Measurements from ENCODE around the gene KCNF1.
A peak's percentile ranks its signal among the peaks of the same experiment; 100 is the strongest.

Gene KCNF1

GRCh38 chr2:10911291-10912075 is at the start of gene KCNF1:
Gene KCNF1, plus strand, starts transcription at chr2:10911934. Its CDS starts 493 bp downstream, at chr2:10912427.
- DNase-seq (ENCODE audit: low read depth), result no peak

GRCh38 chr2:10862330-10862729 is 49.4 kb upstream of the KCNF1 start:
- DNase-seq (ENCODE audit: low read depth), result no peak

- DNase-seq (ENCODE audit: low read depth), result no peak
These were observed 48.7 kb upstream of the KCNF1 start for GRCh38 chr2:10863047-10863446.

GRCh38 chr2:10863837-10864236 is 47.9 kb upstream of the KCNF1 start:
- no peak for DNase-seq (ENCODE audit: low read depth)

GRCh38 chr2:10864251-10864650 is 47.5 kb upstream of the KCNF1 start:
- DNase-seq (ENCODE audit: low read depth), result no peak

- no peak for DNase-seq (ENCODE audit: low read depth)
These were observed 46.7 kb upstream of the KCNF1 start for GRCh38 chr2:10864861-10865636.

- no peak for DNase-seq (ENCODE audit: low read depth)
These were observed 45.9 kb upstream of the KCNF1 start for GRCh38 chr2:10865841-10866240.

- no peak for DNase-seq (ENCODE audit: low read depth)
These were observed 43.9 kb upstream of the KCNF1 start for GRCh38 chr2:10867692-10868420.

- DNase-seq (ENCODE audit: low read depth), result peak; percentile 43
These were observed 43.0 kb upstream of the KCNF1 start for GRCh38 chr2:10868465-10869314.

GRCh38 chr2:10871978-10872377 is 39.8 kb upstream of the KCNF1 start:
- DNase-seq (ENCODE audit: low read depth), result no peak

- no peak for DNase-seq (ENCODE audit: low read depth)
These were observed 38.6 kb upstream of the KCNF1 start for GRCh38 chr2:10873171-10873570.

GRCh38 chr2:10873790-10874437 is 37.8 kb upstream of the KCNF1 start:
- DNase-seq (ENCODE audit: low read depth), result no peak

- DNase-seq (ENCODE audit: low read depth), result no peak
These were observed 36.6 kb upstream of the KCNF1 start for GRCh38 chr2:10875126-10875525.

GRCh38 chr2:10876394-10876793 is 35.3 kb upstream of the KCNF1 start:
- no peak for DNase-seq (ENCODE audit: low read depth)

GRCh38 chr2:10876963-10877362 is 34.8 kb upstream of the KCNF1 start:
- DNase-seq (ENCODE audit: low read depth), result no peak

- DNase-seq (ENCODE audit: low read depth), result no peak
These were observed 34.1 kb upstream of the KCNF1 start for GRCh38 chr2:10877651-10878111.

GRCh38 chr2:10878268-10878915 is 33.3 kb upstream of the KCNF1 start:
- no peak for DNase-seq (ENCODE audit: low read depth)

- no peak for DNase-seq (ENCODE audit: low read depth)
These were observed 32.6 kb upstream of the KCNF1 start for GRCh38 chr2:10879159-10879558.

GRCh38 chr2:10879624-10880585 is 31.8 kb upstream of the KCNF1 start:
- DNase-seq (ENCODE audit: low read depth), result no peak

All from GM04503 (cell line).